Measurements from ENCODE around the gene TMEM178B. TPM values are rescaled to one million over a fixed set of nuclear protein-coding genes. Genes with fewer than 3 reads are reported as not detected.

TMEM178B gene
- total and polyA plus RNA-seq, 8 donors: 0.16 to 5.6 (median 3.4) TPM

DNA sequence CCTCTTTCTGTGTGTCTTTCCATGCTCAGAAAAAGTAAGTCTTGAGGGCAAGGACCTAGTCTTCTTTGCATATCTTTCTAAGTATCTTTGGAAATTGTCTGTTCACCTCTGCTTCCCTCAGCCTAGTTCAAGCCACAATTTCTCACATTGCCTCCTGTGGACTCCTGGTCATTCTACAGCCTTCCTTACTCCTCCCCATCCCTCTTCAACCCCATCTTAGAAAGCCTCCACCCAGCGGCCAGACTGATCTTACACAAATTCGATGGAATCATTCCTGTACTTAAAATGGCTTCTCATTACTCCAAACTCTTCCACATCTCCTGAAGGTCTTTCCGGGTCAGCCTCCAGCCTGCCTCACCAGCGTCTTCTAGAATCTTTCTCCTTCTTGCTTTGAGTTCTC lies 453.2 kb downstream of the TMEM178B start:
- intact Hi-C loops (cut with DNase I): no loop called here
- DNase-seq (no peak), ATAC-seq (no peak)
- Histone ChIP-seq H3K9me3 (no peaks in the 10 kb centered on the region), H3K36me3 (no peaks in the 10 kb centered on the region), H3K4me1 (no peaks in the 10 kb centered on the region), H3K27ac (no peak overlapping the region), H3K4me3 (no peak overlapping the region), H3K27me3 (peaks cover 0 to 4% of the 10 kb centered on the region in 2 donors)
- TF ChIP-seq, protein P1, sequence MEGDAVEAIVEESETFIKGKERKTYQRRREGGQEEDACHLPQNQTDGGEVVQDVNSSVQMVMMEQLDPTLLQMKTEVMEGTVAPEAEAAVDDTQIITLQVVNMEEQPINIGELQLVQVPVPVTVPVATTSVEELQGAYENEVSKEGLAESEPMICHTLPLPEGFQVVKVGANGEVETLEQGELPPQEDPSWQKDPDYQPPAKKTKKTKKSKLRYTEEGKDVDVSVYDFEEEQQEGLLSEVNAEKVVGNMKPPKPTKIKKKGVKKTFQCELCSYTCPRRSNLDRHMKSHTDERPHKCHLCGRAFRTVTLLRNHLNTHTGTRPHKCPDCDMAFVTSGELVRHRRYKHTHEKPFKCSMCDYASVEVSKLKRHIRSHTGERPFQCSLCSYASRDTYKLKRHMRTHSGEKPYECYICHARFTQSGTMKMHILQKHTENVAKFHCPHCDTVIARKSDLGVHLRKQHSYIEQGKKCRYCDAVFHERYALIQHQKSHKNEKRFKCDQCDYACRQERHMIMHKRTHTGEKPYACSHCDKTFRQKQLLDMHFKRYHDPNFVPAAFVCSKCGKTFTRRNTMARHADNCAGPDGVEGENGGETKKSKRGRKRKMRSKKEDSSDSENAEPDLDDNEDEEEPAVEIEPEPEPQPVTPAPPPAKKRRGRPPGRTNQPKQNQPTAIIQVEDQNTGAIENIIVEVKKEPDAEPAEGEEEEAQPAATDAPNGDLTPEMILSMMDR (IDR thresholded peaks at IDR 0.05): no peak

DNA sequence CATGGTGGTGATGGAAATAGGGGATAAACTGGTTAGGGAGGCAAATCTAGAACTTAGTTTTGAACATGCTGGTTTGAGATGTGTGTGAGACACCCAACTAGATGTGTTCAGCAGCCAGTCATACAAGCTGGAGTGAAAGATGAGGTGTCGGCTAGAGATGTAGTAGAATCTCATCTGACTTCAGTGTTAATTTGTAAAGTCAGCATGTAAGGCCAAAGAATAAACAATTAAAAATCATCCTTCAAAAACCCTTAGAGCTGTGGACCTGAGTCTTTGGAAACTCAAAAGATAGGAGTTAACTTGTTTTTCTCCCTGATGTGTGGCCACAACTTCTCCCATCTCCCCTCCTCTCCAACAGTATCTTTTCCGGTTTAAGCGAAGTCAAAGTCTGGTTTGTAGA lies 454.5 kb downstream of the TMEM178B start:
- ATAC-seq: no peak
- peaks cover 0 to 4% of the 10 kb centered on the region in 2 donors for H3K27me3 ChIP-seq
- TF ChIP-seq, protein P1 (IDR thresholded peaks at IDR 0.05): no peak

More for the DNA sequence above, 454.5 kb downstream of the TMEM178B start:
- Histone ChIP-seq H3K36me3 (no peaks in the 10 kb centered on the region), H3K4me1 (no peaks in the 10 kb centered on the region), H3K4me3 (no peak overlapping the region), H3K27ac (no peak overlapping the region), H3K9me3 (no peaks in the 10 kb centered on the region)
- intact Hi-C loops (cut with DNase I): no loop called here
- no peak for DNase-seq

Other genes starting within 250 kb of the TMEM178B start
- 10 to 100 TPM; 30.8 to 35.9 TPM for gene BRAF, start 149.1 kb upstream of the TMEM178B start, total RNA-seq
- 10 to 100 TPM; 24.5 to 34.1 (median 28.4) TPM for gene BRAF, start 149.1 kb upstream of the TMEM178B start, polyA plus RNA-seq (ENCODE audit: insufficient read length in 6 of 6)
- gene MRPS33, start 59.1 kb upstream of the TMEM178B start, total RNA-seq: 10 to 100 TPM; 37.7 to 48.0 TPM
- gene MRPS33, start 59.1 kb upstream of the TMEM178B start, polyA plus RNA-seq (ENCODE audit: insufficient read length in 6 of 6): 10 to 100 TPM; 70.5 to 89.8 (median 81.1) TPM